Fibroblast of skin of right biceps (primary cell): Measurements from ENCODE around the gene LAMA3.

ENCODE experiments used
- DNase-seq: peaks from one replicate; pipeline ENCODE4 v3.0.0-alpha.2; 2013

LAMA3 gene, protein sequence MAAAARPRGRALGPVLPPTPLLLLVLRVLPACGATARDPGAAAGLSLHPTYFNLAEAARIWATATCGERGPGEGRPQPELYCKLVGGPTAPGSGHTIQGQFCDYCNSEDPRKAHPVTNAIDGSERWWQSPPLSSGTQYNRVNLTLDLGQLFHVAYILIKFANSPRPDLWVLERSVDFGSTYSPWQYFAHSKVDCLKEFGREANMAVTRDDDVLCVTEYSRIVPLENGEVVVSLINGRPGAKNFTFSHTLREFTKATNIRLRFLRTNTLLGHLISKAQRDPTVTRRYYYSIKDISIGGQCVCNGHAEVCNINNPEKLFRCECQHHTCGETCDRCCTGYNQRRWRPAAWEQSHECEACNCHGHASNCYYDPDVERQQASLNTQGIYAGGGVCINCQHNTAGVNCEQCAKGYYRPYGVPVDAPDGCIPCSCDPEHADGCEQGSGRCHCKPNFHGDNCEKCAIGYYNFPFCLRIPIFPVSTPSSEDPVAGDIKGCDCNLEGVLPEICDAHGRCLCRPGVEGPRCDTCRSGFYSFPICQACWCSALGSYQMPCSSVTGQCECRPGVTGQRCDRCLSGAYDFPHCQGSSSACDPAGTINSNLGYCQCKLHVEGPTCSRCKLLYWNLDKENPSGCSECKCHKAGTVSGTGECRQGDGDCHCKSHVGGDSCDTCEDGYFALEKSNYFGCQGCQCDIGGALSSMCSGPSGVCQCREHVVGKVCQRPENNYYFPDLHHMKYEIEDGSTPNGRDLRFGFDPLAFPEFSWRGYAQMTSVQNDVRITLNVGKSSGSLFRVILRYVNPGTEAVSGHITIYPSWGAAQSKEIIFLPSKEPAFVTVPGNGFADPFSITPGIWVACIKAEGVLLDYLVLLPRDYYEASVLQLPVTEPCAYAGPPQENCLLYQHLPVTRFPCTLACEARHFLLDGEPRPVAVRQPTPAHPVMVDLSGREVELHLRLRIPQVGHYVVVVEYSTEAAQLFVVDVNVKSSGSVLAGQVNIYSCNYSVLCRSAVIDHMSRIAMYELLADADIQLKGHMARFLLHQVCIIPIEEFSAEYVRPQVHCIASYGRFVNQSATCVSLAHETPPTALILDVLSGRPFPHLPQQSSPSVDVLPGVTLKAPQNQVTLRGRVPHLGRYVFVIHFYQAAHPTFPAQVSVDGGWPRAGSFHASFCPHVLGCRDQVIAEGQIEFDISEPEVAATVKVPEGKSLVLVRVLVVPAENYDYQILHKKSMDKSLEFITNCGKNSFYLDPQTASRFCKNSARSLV (N-terminal part only)

DNA sequence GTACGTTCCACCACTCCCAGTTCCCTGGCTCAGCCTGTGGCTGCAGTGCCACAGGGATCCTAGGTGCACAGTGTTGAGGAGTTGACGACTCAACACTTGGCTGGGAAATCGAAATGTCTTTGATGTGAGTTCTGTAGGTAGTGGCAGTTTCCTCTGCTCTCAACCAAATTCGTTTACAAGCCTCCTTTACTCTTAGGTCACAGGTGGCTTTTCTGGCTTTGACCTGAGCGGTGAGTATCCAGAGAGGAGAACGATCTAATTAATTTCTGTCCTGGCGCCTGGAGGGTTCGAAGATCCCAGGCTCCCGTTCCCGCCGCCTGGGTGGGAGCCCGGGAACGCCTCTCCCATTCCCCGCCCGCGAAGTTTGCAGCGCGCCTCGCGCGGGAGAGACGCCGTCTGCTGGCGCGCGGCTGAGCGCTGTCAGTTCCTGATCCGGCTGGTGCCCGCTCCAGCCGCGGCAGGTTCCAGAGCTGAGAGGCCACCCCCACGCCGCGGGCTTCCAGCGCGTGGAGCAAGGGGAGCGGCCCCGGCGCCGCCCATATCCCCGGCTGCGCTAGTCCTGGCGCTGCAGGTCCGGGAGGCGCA lies at the start of gene LAMA3:
TSS of gene LAMA3 (plus strand) at position 423 of the 585 bp plus-strand sequence. CDS start 231 bp downstream, outside the sequence.
- peak; percentile 22 for DNase-seq

DNA sequence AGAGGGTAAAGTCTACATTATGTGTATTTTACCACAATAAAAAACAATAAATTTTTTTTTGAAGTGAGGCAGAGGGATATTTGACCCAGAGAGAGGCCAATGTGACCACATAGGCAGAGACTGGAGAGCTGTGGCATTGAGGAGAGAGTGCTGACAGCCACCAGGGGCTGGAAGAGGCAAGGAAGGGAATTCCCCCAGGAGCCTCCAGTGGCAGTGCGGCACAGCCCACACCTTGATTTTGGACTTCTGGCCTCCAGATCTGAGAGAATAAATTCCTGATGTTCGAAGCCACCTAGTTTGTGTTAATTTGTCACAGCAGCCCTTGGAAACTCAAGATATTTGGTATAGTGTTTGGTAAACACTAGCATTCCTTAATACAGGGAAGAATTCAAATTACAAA lies 49.2 kb upstream of the LAMA3 start:
- no peak for DNase-seq

DNA sequence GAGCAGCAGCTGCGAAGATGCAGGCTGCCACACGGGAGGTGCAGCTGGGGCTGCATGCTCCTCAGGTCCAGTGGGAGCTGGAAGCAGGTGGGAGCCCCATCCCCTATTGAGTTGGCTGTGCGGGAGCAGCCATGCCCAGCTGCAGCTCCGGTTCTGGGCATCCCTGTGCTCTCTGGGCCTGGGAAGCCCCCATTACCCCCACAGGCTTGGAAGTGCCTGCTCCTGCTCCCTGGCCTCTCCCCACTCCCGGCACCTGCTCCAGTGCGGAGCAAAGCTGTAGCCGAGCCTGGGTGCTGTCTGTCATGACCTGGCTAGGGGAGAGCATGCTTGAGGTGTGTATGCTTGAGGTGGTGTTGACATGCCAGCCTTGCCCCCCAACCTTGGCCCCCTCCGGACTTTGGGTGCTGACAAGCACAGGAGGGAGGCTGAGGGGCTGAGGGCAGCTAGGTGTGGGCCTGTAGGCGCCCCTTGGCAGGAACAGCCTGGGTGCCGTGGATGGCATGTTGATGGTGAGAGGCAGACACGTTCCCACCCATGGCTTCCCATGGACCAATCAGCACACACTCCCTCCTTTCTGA lies 48.0 kb upstream of the LAMA3 start:
- DNase-seq, result no peak

DNA sequence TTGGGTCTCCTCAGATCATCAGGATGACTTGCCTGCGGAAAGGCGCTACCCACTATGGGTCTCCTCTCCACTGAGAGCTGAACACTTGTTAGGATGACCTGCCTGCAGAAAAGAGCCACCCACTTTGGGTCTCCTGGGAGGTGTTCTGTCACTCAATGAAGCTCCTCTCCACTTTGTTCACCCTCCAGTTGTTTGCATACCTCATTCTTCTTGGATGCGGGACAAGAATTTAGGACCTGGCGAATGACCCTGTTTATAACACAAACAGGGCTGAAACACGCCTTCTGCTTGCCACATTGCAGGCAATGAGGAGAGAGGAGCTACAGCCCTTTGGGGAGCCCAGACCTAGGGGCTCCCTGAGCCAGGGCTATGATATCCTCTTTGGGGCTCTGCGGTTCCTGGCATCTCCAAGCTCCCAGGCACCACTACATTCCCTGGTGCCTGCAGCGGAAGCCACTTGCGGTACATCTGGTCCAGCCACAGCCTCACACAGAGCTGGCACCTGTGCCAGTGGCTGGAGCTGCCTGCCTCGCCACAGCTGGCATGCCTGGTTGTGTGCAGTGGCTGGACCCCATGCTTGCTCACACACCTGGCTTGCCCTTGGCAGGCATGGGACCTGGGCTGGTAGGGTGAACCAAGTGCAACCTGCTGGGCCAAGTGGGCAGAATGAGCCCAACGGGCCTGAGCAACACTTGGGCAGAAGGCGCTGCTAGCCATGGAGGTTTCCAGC lies 47.2 kb upstream of the LAMA3 start:
- DNase-seq, result no peak

DNA sequence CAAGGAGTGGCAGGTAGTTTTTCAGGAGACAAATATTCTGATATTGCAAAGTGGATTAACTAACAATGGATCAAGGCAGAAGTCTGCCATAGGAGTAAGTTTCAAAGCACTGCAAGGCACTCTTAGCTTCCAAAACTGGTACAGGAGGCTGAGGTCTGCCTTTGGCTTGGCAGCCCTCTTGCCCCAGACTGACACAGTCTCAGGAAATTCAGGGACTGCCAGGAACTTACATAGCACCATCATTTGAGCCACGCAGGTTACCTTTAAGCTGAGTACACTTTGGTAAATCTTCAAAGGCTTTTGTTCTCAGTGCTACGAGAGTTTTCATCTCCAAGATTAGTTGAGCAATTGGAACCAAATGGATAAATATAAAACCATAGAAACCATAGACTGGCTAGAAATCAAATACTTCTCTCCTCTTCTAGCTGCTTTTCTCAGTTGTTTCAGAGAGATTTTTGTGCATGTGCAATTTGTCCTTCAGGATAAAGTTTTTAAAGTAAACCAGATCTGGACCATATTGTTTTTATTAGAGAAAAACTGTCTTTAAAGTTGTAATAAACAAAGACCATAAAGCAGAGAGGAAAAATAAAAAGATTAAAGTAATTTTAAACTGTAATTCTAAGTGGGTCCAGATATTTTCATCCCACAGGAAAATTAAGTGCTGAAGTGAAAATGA lies 45.3 kb upstream of the LAMA3 start:
- no peak for DNase-seq

DNA sequence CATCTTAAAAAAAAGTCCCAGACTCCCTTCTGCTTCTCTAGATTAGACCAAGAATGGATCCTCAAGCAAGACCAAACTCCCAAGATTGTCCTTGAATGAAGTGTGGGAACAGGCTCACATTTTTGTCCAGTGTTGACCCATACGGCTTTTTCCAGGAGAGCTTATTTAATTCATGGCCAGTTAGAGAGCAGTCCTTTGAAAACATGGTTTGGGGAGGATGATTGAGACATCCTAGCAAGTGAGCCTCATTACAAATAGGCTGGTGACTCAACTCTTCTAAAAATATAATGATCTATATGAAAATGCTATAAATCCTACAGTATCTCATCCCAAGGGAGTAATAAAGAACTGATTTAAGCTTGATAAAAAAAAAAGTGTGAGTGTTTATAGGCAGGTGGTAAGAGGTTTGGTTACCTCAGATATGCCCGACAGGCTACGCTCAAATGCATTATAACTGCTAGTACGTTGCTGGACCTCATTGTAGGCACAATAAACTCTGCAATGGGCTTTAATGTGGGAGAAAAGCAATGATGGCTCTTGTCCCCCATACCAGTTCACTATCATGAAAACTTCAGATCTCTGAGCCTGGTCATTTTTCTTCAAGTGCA lies 43.6 kb upstream of the LAMA3 start:
- DNase-seq, result no peak

DNA sequence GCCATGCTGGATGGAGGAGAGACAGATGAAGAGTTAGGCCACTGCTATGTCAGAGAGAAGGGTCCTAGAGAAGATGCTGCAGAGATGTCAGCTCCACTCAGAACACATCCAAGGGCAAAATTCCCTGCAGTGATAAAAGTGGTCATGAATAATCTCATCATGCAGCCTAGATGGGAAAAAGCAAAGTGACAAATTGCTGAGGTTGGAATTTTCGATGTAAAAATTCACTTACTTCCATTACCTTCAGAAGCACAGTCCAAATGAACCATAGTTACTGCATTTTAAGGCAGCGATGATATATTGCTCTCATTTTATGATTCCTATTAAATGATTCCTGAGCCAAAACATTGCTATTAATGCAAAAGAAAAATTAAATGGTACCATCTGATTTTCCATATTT lies 43.0 kb upstream of the LAMA3 start:
- DNase-seq, result no peak

DNA sequence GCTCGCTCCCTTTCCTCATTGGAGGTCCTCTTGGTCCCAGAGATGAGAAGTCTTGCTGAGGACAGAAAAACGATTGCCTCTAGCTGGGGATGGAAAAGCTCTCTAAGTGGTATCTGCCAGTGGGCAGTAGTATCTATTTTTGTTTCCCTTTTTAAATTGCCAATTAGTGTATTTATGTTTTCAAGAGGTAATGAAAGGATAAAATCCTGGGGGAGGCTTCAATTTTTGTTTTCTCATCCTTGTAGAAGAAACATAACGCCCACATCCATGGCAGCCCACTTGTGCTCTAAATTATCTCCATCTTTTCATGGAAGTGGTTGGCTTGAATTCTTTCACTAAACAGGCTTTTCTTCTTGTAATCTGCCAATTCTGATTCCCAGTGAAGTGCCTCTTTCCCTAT lies 40.8 kb upstream of the LAMA3 start:
- DNase-seq, result no peak

DNA sequence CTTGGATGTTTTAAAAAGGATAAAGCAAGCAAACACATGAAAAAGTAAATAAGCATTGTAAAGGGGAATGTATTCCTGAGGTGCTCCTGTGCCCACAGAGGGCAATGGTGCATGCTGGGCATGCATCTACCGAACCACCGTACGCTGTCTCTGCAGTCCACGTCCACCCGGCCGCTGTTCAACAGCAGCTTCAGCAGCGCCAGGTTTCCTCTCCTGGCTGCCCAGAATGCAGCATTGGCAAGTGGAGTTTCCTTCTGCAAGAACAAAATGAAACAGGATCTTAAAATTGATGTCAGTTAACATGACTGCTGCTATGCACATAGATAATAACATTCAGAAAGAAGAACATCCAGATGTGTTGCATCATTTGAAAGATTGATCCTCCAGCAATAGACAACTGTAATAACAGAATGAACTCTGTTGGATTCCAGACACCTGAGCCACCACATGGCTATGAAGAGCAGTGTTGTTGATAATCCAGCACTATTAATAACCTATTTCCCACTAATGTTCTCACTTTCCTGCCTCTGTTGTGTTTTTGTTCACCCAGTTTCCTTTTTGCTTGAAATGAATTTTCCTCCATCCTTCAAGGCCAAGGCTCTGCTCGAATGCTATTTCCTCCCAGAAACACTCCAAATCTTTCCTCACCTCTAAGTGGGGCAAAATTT lies 40.2 kb upstream of the LAMA3 start:
- no peak for DNase-seq

DNA sequence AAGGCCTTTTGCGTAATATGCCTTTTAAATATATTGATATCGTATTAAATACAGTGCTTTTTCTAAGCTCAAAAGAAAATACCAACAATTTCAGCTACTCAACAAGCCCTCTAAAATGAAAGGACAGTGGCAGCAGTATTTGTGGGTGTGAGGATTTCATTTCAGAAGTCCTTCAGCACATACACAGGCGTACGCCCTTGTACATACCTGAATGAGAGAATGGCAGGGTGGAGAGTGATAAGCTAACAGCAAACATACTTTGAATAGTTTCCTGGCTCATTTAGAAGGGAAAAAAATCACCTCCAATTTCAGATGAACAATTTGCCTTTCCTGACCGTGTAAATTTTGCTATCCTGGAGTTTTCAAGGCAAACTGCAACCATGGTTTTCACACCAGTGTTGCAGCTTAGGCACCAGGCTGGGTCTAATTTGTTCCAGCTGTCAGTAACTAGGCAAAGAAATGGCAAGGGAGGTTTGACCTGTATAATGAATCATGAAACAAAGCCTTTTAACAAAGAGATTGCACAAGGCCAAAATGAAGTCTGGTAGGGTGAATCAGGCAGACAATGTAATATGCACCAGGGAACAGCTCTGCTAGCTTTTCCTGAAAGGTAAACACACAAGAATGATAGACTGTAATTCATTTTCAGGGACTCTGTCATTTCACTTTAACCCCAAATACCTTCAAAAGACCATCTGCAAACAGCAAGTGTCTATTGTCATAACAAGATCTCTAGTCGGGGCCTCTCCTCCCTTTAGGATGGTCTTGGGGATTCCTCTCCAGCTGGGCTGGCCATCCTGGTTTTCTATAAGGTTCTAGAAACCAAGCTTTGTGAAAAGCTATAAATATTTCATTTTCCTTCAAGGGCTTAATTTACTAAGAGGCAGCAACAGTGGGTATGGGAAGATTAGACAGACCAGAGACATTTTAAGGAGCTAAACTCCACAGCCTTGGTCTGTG lies 38.0 kb upstream of the LAMA3 start:
- DNase-seq, result peak; percentile 83

DNA sequence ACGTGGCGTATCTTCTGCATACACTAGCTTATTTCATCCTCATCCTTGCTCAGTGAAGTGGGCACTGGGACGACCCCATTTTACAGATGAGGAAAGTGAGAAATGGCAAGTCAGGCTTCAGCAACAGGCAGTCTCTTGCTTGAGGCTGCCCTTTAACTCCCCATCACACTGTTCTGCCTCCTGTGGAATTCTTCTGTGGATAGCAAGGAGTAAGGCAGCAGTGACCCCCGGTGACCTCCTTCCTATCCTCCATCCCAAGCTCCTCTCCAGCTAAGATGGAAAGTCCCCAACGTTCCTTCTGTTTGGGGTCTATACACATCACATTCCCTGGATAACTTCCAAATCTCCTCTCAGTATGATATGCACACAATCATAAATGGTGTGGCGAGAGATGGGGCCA lies 37.0 kb upstream of the LAMA3 start:
- no peak for DNase-seq

DNA sequence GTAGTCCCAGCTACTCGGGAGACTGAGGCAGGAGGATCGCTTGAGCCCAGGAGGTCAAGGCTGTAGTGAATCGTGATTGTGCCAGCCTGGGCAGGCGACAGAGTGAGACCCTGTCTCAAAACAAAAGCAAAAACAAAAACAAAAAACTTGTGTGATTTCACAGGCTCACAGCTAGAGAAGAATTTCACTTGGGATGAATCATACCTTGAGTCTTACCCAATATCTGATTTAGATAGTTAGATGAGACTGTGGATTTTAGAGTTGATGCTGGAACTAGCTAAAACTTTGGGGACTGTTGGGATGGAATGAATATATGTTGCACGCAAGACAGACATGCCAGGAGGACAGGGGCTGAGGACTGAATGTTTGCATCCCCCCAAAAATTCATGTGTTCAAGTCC lies 31.0 kb upstream of the LAMA3 start:
- no peak for DNase-seq

DNA sequence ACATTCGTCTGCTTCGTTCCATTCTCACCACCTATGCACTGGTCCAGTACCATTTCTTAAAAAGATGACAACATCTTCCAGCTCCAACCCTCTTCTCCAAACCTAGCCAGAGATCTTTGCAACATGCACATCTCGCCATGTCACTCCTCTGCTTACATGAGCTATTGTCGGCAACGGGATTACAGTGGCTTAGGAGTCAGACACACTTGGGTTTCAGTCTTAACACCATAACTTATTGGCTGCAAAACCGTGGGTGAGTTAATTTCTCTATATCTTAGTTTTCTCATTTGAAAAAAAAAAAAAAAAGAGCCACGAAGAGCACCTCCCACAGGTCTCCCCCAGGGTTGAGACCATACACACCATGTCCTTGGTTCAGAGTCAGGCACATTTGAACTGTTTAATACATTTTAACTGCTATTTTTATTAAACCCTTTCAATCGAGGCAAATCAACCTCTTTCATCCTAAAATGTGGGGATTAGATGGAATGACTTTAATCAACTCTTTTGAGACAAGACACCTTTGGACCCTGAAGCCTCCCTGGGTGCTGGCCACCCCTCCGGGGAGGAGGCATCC lies 27.4 kb upstream of the LAMA3 start:
- DNase-seq, result no peak

DNA sequence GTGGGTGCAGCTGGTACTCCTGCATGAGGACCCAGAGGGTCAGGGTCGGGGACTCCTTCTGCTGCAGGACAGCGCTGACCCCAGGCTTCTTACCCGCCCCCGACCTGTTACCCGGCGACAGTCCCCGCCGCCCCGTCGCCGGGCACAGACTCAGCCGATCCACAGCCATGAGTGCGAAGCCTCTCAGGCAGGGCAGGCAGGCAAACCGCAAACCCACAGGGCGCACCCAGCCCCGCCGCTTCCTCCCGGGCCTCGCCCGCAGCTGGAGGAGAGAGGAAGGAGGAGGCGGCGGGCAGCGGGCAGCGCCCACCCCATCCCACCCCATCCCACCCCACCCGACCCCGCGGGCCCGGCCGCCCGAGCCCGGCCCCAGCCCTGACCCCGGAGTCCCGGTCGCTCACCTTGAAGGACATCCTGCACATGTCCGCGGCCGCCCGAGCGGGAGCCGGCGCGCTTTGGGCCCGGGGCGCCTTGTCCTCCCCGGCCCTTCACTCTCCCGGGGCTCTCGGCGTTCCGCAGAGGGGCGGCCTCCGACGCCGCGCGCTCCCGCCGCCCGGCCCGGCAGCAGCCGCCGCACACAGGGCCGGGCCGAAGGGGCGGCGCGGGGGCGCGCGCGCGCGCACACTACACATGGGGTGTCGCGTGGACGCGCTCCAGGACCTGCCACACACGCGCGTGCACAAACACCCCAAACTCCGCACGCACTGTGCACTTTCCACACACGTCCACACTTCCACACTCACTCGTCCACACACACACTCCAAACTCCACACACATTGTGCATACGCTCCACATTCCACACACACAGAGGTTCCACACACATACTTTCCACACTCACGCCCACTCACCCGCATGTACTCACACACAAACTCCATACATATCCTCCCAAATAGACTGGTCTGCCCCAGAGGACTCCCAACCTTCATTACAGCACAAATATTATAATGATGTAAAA lies 26.7 kb upstream of the LAMA3 start, which contains the start of gene ANKRD29:
TSS of gene ANKRD29 (minus strand) at position 603 of the 955 bp plus-strand sequence. CDS start at position 422, 181 bp downstream.
- peak; percentile 29 for DNase-seq

DNA sequence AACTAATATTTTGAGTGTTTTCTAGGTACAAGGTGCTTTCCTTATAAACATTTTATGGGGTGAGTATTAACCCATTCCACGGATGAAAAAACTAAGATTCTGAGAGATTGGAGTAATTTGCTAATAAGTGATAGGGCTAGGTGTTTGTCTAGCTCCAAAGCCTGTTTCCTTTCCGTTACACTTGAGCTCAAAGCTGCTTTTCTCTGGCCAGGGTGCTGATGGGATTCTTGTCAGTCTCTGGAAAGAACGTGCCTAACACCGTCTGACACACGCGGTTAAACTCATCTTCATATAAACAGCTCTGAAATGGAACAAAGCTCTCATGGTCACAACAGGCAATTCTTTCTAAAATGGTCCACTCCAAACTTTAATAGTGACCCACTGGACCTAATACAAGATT lies 24.6 kb upstream of the LAMA3 start:
- DNase-seq, result no peak

DNA sequence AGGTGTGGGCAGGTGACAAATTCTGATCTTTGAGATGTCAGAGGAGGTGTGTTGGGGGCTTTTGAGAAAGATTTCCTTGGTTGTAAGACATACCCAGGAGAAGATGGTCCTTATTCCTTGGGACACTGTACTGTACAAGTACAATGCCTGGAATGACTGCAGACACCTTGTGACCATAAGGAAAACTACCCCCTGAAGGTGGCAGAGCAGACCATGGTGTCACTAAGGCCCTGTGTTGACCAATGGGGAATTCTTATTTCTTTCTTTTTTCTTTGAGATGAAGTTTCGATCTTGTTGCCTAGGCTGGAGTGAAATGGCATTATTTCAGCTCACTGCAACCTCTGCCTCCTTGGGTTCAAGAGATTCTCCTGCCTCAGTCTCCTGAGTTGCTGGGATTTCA lies 22.1 kb upstream of the LAMA3 start:
- no peak for DNase-seq

DNA sequence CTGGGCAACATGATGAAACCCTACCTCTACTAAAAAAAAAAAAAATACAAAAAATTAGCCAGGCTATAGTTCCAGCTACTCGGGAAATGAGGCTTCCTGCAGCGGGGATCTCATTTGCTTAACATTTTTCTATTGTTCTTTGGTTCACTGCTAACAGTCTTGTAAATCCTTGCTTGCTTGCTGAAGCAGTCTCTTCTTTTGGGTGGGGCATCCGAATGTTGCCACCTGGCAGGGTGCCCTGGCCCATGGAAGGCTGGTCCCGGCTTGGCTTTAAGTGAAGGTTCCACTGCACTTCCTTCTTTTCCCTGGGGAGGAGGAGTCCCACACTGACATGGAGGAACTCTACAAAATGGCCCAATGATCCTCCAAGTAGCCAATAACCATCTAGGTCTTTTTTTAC lies 20.5 kb upstream of the LAMA3 start:
- no peak for DNase-seq
